Measurements from ENCODE around the gene ZC3HAV1L. TPM values are rescaled to one million over a fixed set of nuclear protein-coding genes. Genes with fewer than 3 reads are reported as not detected.
A peak's percentile ranks its signal among the peaks of the same experiment; 100 is the strongest.
"Not testable (repeated sequence)": the region's sequence is repeated elsewhere in the genome, so short reads cannot be mapped to it uniquely, and the experiment has no call there.

Gene ZC3HAV1L
- total RNA-seq, 8 experiments from 2014 or later: 0.27 to 15.2 (median 1.4) TPM; not detected in 1

DNA sequence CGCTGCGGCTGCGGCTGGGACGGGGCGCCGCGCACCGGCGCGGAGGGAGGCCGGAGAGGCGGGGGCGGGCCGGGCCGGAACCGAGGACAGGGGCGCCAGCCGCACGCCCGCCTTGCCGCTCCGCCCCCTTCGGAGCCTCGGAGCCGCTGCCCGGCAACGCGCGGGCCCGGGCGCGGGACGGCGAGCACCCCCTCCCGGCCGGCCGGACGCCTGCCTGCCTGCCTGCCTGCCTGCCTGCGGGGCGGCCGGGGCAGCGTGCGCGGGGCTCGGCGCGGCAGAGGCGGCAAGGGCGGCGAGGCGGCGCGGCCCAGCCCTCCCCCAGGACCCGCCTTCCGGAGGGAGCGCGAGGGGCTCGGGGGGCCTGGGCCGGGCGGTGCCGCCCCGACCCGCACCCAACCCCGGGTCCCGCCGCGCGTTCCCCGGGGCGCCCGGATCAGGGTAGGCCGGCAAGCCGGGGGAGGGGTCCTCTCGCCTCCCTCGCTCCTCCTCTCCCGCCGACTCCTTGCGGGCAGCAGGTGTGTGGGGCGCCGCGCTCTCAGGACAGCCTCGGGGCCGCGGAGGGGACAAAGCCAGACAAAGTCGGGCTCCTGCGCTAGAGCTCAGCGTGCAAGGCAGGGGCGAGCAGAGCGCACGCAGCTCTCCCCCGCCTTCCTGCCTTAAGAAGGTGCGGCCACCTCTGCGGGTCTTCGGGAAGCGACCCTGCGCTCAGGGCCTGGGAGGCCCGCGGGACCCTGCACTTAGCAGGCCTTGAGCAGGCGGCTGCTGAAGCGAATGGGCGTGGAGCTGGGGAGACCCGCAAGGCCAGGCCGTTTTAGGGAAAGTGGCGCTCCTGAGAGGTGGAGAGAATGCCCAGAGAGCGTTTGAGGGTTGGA, 54.3 kb downstream of the ZC3HAV1L start, which contains the start of gene KIAA1549:
Gene KIAA1549 (minus strand): TSS at position 58 of the 872 bp plus-strand sequence. CDS start 120 bp downstream, outside the sequence.
- Histone ChIP-seq H3K4me1 (replicated peaks in 1 of 2) (peaks cover 9 to 13% of the 10 kb centered on the region in 2 donors), H3K4me3 (peak within 1 kb of the TSS; percentile 56 to 83 (median 71)), H3K27ac (peak within 1 kb of the TSS; percentile 81 to 87)
- in situ Hi-C loops (cut with MboI; ENCODE audit: low pct_unique_long_range_greater_than_20kb in 2 of 9, low sequenced_read_pairs in 9 of 9, unreplicated experiment in 9 of 9): no loop called here
- 2 to 40% (median 12%) methylated on average over 1 to 12 of the region's 105 CpGs; no CpG with 5 or more reads in 6 of the 10 experiments for whole genome bisulfite sequencing, 10 experiments
- ATAC-seq (replicated peaks in 6 of 8): peak; percentile 84 to 92 (median 88)

- in situ Hi-C loops (cut with MboI; ENCODE audit: low pct_unique_long_range_greater_than_20kb in 2 of 9, low sequenced_read_pairs in 9 of 9, unreplicated experiment in 9 of 9): no loop called here
- H3K27ac ChIP-seq: peak overlapping the region; percentile 81 to 87
- H3K4me1 ChIP-seq (replicated peaks in 1 of 2): peaks cover 9 to 14% of the 10 kb centered on the region in 2 donors
- WGBS, 10 experiments: 0 to 6% (median 0%) methylated on average over 2 to 18 of the region's 68 CpGs
- H3K4me3 ChIP-seq: peak overlapping the region; percentile 56 to 83 (median 71)
- ATAC-seq (replicated peaks in 6 of 8): peak in 5 of 8 experiments; percentile 0 to 51 (median 0)
These were observed 55.1 kb downstream of the ZC3HAV1L start for GRCh38 chr7:138980563-138981291.

- peak overlapping the region; percentile 56 to 83 (median 71) for H3K4me3 ChIP-seq
These were observed 55.8 kb downstream of the ZC3HAV1L start for GRCh38 chr7:138979988-138980562.

DNA sequence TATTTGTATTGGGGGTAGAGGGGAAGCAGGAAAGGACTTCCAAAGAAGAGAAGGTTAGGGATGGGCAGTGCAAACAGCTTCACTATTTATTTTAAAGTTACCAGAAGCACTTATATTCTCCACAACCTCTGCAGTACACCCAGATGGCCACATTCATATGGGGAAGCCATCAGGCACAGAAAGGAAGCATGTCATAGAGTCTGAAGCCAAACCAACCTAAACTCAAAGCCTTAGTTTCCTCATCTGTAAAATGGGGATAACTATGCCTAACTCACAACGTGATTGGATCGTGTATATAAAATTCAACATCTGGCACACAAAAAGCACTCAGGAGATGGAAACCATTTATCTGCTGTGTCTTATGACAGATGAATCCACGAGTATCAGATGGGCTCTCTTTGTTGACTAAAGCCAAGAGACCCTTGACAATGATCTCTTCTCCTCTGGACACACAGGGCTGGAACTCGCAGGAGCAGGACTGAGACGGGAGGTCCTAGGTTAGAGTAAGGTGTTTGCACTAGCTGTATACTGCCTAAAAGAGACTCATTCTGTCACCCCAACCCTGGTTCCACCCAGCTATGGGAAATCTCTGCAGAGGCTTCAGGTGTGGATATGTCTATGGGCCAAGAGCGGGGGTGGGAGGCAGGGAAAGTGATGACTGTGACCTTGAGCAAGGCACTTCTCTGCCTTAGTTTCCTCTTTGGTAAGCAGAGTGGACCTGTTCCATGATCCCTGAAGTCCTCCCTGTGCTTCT, 56.4 kb downstream of the ZC3HAV1L start:
- H3K27ac ChIP-seq: peak overlapping the region; percentile 81 to 87
- H3K4me1 ChIP-seq (replicated peaks in 1 of 2): peaks cover 18 to 21% of the 10 kb centered on the region in 2 donors
- peak overlapping the region; percentile 56 to 83 (median 71) for H3K4me3 ChIP-seq
- WGBS, 10 experiments: 76 to 100% (median 100%) methylated on average over 1 to 4 of the region's 6 CpGs; no CpG with 5 or more reads in 4 of the 10 experiments
- no peak for ATAC-seq (replicated peaks in 6 of 8)
- in situ Hi-C loops (cut with MboI; ENCODE audit: low pct_unique_long_range_greater_than_20kb in 2 of 9, low sequenced_read_pairs in 9 of 9, unreplicated experiment in 9 of 9): no loop called here

More at GRCh38 chr7:138979988-138980562, 55.8 kb downstream of the ZC3HAV1L start:
- peak overlapping the region; percentile 81 to 87 for H3K27ac ChIP-seq
- in situ Hi-C loops (cut with MboI; ENCODE audit: low pct_unique_long_range_greater_than_20kb in 2 of 9, low sequenced_read_pairs in 9 of 9, unreplicated experiment in 9 of 9): no loop called here
- peaks cover 15 to 17% of the 10 kb centered on the region in 2 donors for H3K4me1 ChIP-seq (replicated peaks in 1 of 2)
- WGBS, 10 experiments: 0 to 37% (median 9%) methylated on average over 1 to 8 of the region's 9 CpGs; no CpG with 5 or more reads in 2 of the 10 experiments
- ATAC-seq (replicated peaks in 6 of 8): peak in 2 of 8 experiments; percentile 13 to 14

- peaks cover 18 to 21% of the 10 kb centered on the region in 2 donors for H3K4me1 ChIP-seq (replicated peaks in 1 of 2)
- 73 to 92% (median 83%) methylated on average over 1 to 6 of the region's 6 CpGs; no CpG with 5 or more reads in 3 of the 10 experiments for WGBS, 10 experiments
- H3K27ac ChIP-seq: no peak overlapping the region
- ATAC-seq (replicated peaks in 6 of 8): no peak
- H3K4me3 ChIP-seq: peak overlapping the region in 1 of 5 donors; percentile 4
- in situ Hi-C loops (cut with MboI; ENCODE audit: low pct_unique_long_range_greater_than_20kb in 2 of 9, low sequenced_read_pairs in 9 of 9, unreplicated experiment in 9 of 9): no loop called here
These were observed 57.2 kb downstream of the ZC3HAV1L start for GRCh38 chr7:138978541-138979184.

- H3K4me3 ChIP-seq; H3K27ac ChIP-seq; ATAC-seq (replicated peaks in 6 of 8); in situ Hi-C loops (cut with MboI; ENCODE audit: low pct_unique_long_range_greater_than_20kb in 2 of 9, low sequenced_read_pairs in 9 of 9, unreplicated experiment in 9 of 9): not testable (repeated sequence)
- H3K4me1 ChIP-seq (replicated peaks in 1 of 2): peaks cover 12 to 16% of the 10 kb centered on the region in 2 donors
- 82 to 100% (median 88%) methylated on average over 1 to 9 of the region's 11 CpGs; no CpG with 5 or more reads in 1 of the 10 experiments for WGBS, 10 experiments
These were observed 59.7 kb downstream of the ZC3HAV1L start for GRCh38 chr7:138976161-138976560.

Other genes with a start within 250 kb of the ZC3HAV1L start
- under 1 TPM in 6 of 8 experiments, not detected in 2; 0.09 to 0.71 (median 0.20) TPM for gene TMEM213, start 238.0 kb downstream of the ZC3HAV1L start, total RNA-seq
- gene ATP6V0A4, start 237.8 kb downstream of the ZC3HAV1L start, total RNA-seq: under 1 TPM in 4 of 8 experiments, not detected in 4; 0.13 to 0.43 (median 0.25) TPM
- gene KIAA1549, start 54.7 kb downstream of the ZC3HAV1L start, total RNA-seq: 10 to 100 TPM in 6 of 8 experiments, 1 to 10 TPM in 2; 1.3 to 31.2 (median 12.3) TPM
- 10 to 100 TPM in 5 of 8 experiments, 1 to 10 TPM in 3; 4.8 to 62.3 (median 18.1) TPM for gene ZC3HAV1, start 73.7 kb upstream of the ZC3HAV1L start, total RNA-seq
- gene UBN2, start 195.2 kb upstream of the ZC3HAV1L start, total RNA-seq: 10 to 100 TPM in 7 of 8 experiments, 1 to 10 TPM in 1; 5.9 to 24.8 (median 12.2) TPM

Data from motor neuron (in vitro differentiated cells).